ENCODE results near the gene DAPP1. TPM values are rescaled to one million over a fixed set of nuclear protein-coding genes. Genes with fewer than 3 reads are reported as not detected.

Gene DAPP1
- total and polyA plus RNA-seq, 2 donors (not counting 3 experiments of a cell fraction or from before 2014, with no cell fraction given) = not detected

DNA sequence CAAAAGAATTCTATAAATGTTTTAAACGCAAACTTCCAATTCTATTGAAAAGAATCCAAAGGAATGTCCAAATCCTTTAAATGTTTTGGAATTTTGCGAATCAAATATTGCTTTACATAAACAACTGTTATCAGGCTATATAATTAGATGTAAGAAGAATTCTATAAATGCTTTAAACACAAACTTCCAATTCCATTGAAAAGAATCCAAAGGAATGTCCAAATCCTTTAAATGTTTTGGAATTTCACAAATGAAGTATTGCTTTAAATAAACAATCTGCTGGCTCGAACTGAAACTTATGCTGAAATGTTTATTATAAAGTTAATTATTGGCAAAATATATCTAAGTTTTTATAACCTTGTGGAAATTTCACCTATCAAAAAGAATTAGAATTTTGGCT lies 16.1 kb downstream of the DAPP1 start:
- dilution Hi-C loops (cut with MboI; ENCODE audit: extremely low pct_ligation_motif_present, low sequenced_read_pairs) (no loop called here), intact Hi-C loops (cut with micrococcal nuclease) (no loop called here)
- ChIA-PET CTCF (no interaction called here), POLR2A (no interaction called here)
- Histone ChIP-seq H3K9me3 (replicated peaks; ENCODE audit: control insufficient read depth, insufficient read depth, low read length) (no peaks in the 10 kb centered on the region), H4K20me1 (replicated peaks; ENCODE audit: control insufficient read depth, extremely low read depth, insufficient read depth, low read length) (no peaks in the 10 kb centered on the region), H3K9ac (replicated peaks; ENCODE audit: extremely low read depth, insufficient read depth, low read length) (no peak overlapping the region), H3K79me2 (ENCODE audit: control insufficient read depth, insufficient read depth, low read length) (no peaks in the 10 kb centered on the region), H2AFZ (ENCODE audit: low read depth, low read length) (no peak overlapping the region), H3K4me3 (replicated peaks in 1 of 3; ENCODE audit: insufficient read depth in 1 of 3, low read depth in 1 of 3, low read length in 3 of 3) (no peak overlapping the region), H3K4me2 (ENCODE audit: insufficient read depth, low read length) (no peak overlapping the region), H3K27ac (ENCODE audit: insufficient read depth, low read depth, low read length) (no peak overlapping the region), H3K36me3 (ENCODE audit: control insufficient read depth in 2 of 2, extremely low read depth in 1 of 2, insufficient read depth in 2 of 2, low read length in 2 of 2) (no peaks in the 10 kb centered on the region), H3K27me3 (ENCODE audit: control insufficient read depth in 2 of 2, insufficient read depth in 2 of 2, low read length in 2 of 2) (peaks cover 0 to 2% of the 10 kb centered on the region in 2 experiments), H3K9me1 (replicated peaks; ENCODE audit: control insufficient read depth, extremely low read depth, insufficient read depth, low read length) (no peaks in the 10 kb centered on the region), H3K4me1 (ENCODE audit: control insufficient read depth, extremely low read depth, insufficient read depth, low read length) (no peaks in the 10 kb centered on the region)
- DNase-seq (ENCODE audit: low read depth, low spot score) = no peak
- no peak for TF ChIP-seq MYC (IDR thresholded peaks at IDR 0.05; ENCODE audit: low read depth, low read length)
- no peak for TF ChIP-seq CTCF (IDR thresholded peaks at IDR 0.05; ENCODE audit: extremely low read depth in 1 of 2, insufficient read depth in 1 of 2, low read depth in 1 of 2, low read length in 2 of 2)
- TF ChIP-seq FOS (IDR thresholded peaks at IDR 0.05; ENCODE audit: borderline replicate concordance, insufficient read depth, low read length) = no peak
- no peak for TF ChIP-seq MAX (IDR thresholded peaks at IDR 0.05; ENCODE audit: insufficient read depth, insufficient read length)
- TF ChIP-seq EZH2 (IDR thresholded peaks at IDR 0.05; ENCODE audit: borderline replicate concordance, low read depth, low read length, severe bottlenecking) = no peak
- TF ChIP-seq GATA2 (IDR thresholded peaks at IDR 0.05; ENCODE audit: insufficient read depth, insufficient read length, low read depth, low read length) = no peak
- no peak for TF ChIP-seq POLR2AphosphoS5 (IDR thresholded peaks at IDR 0.05; ENCODE audit: insufficient read depth, low read depth, low read length)
- TF ChIP-seq POLR2A (IDR thresholded peaks at IDR 0.05; ENCODE audit: low read depth, low read length) = no peak
- TF ChIP-seq JUN (IDR thresholded peaks at IDR 0.05; ENCODE audit: borderline replicate concordance, insufficient read depth, insufficient read length, low read depth) = no peak
- no TSS peak for BruUV-seq (replicated peaks)
- no peak for FAIRE-seq
